Hepatocyte (in vitro differentiated cells): Measurements from ENCODE around the gene TMEM239.

Experiments
- EZH2 ChIP-seq: fragments of 200-600 bp; sonication (generic); IDR thresholded peaks from 2 replicates; pipeline ENCODE4 v1.6.1; 2016; ENCODE audit warnings: antibody characterized with exemption, mild to moderate bottlenecking, borderline replicate concordance
- EZH2phosphoT487 ChIP-seq: fragments of 200-600 bp; sonication (generic); IDR thresholded peaks from one replicate; pipeline ENCODE4 v1.6.1; 2018; ENCODE audit warnings: antibody characterized with exemption, mild to moderate bottlenecking, low read depth, moderate library complexity; ENCODE audit not compliant: unreplicated experiment, severe bottlenecking
- TF ChIP-seq, protein P1 (sequence below): fragments of 200-600 bp; sonication (generic); IDR thresholded peaks from 2 replicates; pipeline ENCODE4 v1.5.1; 2016; ENCODE audit warnings: antibody characterized with exemption, mild to moderate bottlenecking; ENCODE audit not compliant: poor library complexity

DNA sequence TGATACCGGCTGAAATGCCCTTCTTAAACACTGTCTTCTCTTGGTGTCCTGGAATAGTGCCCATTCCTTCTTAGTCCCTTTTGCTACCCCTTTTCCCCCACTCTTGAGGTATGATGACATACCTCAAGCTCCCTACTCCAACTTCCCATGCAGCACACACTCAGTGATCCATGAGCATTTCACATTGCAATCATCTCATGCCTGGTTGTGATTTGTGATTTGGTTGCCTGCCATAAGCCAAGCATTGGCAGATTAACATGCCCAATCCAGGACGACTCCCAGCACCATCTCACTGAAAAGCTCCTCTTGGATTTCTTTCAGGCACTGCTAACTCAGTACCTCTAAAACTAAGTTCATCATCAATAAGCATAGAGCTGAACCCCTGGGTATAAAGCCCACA, 42.4 kb downstream of the TMEM239 start:
- TF ChIP-seq, protein P1, sequence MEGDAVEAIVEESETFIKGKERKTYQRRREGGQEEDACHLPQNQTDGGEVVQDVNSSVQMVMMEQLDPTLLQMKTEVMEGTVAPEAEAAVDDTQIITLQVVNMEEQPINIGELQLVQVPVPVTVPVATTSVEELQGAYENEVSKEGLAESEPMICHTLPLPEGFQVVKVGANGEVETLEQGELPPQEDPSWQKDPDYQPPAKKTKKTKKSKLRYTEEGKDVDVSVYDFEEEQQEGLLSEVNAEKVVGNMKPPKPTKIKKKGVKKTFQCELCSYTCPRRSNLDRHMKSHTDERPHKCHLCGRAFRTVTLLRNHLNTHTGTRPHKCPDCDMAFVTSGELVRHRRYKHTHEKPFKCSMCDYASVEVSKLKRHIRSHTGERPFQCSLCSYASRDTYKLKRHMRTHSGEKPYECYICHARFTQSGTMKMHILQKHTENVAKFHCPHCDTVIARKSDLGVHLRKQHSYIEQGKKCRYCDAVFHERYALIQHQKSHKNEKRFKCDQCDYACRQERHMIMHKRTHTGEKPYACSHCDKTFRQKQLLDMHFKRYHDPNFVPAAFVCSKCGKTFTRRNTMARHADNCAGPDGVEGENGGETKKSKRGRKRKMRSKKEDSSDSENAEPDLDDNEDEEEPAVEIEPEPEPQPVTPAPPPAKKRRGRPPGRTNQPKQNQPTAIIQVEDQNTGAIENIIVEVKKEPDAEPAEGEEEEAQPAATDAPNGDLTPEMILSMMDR: no peak
- TF ChIP-seq EZH2phosphoT487 (no peak), EZH2 (no peak)
